Esophagus mucosa (tissue), 1 donor: ENCODE data around the gene ADM. TPM values are rescaled to one million over a fixed set of nuclear protein-coding genes. Genes with fewer than 3 reads are reported as not detected.

ENCODE experiments used
- ATAC-seq: fragments of 200-7000 bp; cut with Tn5 transposase; one replicate; pipeline ENCODE4 v1.9.1; 2020
- total RNA-seq: library from RNA; stranded (reverse); gene quantifications from one replicate; pipeline ENCODE4 v1.2.4, GENCODE V29; 2023
- donor health status: DM: yes; HTN: yes; CAD: no.

The ADM gene
- total RNA-seq, 1 donor from 2014 or later: 15.5 TPM

- no peak for ATAC-seq
These were observed 5.5 kb downstream of the ADM start for GRCh38 chr11:10310301-10310841.

DNA sequence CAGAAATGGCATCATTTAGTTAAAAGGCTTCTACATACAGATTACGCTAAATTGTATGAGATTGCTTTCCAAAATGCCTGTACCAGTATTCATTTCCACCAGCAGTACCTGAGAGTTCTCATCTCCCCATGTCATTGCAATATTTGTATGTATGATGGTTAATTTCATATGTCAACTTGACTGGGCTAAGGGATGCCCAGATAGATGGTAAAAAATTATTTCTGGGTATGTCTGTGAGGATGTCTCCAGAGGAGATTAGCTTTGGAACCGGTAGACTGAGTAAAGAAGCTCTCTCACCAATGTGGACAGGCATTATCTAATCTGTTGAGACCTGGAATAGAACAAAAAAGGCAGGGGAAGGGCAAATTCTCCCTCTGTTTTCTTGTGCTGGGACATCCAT, 6.9 kb downstream of the ADM start:
- ATAC-seq: no peak

DNA sequence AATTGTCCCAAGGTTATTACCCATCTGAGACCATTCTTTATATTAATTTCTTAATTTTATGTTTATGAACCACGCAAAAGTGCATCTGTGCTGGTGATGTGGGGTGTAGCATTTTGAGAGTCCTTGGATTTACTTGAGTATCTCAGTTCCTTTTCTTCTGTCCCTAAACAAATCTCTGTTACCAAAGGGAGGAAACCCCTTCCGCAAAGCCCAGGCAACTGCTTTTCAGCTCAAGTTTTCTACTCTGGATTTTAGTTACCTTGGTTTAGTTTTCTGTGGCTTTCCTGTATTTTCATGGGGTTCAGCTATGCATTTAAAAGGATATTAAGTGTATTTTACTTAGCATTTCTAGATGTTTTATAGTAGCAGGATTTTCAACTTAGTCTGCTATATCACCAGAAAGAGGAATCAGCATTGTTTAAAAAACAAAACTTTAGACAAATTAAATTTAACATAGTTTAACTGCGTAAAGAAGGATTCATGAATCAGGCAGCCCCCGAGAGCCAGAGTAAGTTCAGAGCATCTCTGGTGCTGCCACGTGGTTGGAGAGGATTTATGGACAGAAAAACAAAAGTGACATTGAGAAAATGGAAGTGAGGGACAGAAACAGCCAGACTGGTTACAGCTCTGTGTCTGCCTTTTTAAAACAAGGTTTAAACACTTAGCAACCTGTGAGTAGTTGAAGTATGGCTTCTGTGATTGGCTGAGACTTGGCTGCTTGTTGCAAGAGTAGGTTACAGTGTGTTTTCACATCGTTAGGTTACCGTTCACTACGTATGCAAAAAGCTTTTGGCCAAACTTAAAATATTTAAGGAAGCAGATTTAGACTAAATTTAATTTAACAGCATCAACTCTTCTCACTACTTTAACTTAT, 9.6 kb downstream of the ADM start:
- peak; percentile 57 for ATAC-seq

DNA sequence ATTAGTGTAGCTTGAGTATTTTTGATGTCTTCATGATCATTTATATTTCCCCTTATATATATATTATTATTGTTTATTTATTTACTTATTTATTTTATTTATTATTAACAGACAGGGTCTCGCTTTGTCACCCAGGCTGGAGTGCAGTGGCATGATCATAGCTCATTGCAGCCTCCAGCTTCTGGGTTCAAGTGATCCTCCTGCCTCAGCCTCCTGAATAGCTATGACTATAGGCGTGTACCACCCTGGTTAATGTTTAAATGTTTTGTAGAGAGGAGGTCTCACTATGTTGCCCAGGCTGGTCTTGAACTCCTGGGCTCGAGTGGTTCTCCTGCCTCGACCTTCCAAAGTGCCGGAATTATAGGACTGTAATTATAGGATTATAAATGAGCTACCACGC, 10.2 kb downstream of the ADM start:
- no peak for ATAC-seq

GRCh38 chr11:10317151-10317755, 12.4 kb downstream of the ADM start:
- ATAC-seq: no peak

- no peak for ATAC-seq
These were observed 13.1 kb downstream of the ADM start for GRCh38 chr11:10317776-10318526.

DNA sequence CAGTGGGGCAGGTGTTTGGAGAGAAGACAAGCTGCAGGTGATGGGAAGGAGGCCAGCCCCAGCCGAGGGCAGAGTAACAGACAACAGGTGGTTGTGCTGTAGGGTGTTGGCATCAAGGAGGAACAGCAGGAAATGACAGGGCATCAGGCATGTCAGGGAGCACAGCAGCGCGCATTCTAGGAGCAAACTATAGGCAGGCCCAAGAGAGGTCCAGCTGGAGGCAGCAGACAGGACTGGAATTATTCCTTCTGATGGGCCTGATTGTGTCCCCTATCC, 13.6 kb downstream of the ADM start:
- peak; percentile 24 for ATAC-seq

GRCh38 chr11:10319702-10320558, 15.1 kb downstream of the ADM start:
- ATAC-seq: no peak

GRCh38 chr11:10320736-10321465, 16.0 kb downstream of the ADM start:
- ATAC-seq: no peak

- ATAC-seq: no peak
These were observed 17.5 kb downstream of the ADM start for GRCh38 chr11:10322401-10322800.

- peak; percentile 60 for ATAC-seq
These were observed 18.2 kb downstream of the ADM start for GRCh38 chr11:10322830-10323792.

- no peak for ATAC-seq
These were observed 18.9 kb downstream of the ADM start for GRCh38 chr11:10323793-10324170.

- no peak for ATAC-seq
These were observed 19.6 kb downstream of the ADM start for GRCh38 chr11:10324474-10324873.

DNA sequence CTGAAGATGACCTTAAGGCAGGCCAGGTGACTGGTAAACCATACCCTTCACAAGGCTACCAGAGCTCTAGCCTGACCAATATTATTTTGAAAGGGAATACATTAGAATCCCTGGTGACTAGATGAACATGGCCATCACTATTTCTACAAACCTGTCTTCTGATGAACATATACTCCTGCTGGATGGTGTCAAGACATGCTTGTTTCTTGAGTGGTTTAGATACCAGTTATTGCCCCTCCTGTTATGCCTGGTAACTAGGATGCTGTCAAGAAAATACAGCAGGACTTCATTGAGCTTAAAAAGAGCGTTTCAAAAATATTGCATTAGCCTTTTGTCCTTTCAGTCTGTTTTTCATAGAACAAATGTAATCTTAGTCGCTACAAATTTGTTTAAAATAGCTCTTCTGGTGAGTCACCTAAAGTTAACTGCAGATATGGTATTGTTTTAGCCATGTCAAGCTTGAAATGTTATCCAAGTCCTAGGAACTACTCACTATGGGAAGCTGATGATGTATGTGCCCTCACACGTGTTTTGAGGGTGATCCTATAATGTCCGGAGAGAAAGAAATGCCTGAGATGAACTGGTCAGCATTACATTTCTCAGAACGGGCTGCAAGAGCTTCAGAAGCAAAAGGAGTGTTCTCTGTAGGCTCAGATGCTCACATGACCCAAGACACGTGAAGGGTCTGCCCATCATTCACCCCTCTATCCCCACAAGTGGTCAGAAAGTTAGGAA, 20.6 kb downstream of the ADM start:
- ATAC-seq: no peak

DNA sequence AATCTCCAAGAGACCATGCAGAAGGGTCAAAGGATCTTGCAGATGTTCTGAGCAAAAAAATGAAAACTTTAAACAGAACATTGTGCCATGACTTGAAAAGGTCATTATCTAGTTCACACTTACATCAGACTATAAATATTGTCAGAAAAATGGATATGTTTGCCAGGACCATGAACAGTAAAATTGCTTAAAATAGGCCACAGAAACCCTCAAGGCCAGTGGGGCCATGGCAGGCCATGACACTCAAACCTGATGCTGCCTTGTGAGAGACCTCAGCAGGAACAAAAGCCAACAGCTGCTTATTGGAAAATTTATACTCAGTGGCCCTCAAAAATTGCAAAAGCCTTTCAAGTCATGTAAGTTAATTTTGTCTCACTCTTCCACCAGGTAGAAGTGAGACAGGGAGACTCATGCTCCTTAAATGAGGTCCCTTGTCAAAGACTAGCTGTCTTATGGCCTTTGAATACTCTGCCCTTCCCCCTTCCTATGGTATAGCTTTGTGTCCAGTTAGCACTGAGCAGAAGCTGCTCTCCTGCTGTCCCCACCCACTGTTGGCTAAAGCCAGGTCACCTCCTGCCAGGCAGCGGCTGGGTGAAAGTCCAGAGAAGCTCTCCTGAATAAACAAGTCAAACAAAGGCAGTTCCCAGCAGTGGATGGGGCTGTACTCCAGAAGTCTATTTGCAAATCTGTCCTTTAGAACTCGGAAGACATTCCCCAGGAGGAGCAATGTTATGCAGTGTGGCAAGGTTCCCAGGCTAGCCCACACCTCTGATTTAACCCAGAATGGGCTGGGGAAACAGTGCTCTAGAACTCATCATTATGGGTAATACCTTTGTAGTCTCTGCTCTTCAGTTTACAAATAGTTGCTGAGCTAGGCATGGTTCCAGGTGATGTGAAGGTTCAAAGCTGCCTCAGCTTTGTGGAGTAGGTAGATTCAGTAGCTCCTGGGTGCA, 21.4 kb downstream of the ADM start:
- no peak for ATAC-seq

GRCh38 chr11:10327254-10327653, 22.4 kb downstream of the ADM start:
- ATAC-seq: no peak

- ATAC-seq: peak; percentile 40
These were observed 23.6 kb downstream of the ADM start for GRCh38 chr11:10328314-10329098.

DNA sequence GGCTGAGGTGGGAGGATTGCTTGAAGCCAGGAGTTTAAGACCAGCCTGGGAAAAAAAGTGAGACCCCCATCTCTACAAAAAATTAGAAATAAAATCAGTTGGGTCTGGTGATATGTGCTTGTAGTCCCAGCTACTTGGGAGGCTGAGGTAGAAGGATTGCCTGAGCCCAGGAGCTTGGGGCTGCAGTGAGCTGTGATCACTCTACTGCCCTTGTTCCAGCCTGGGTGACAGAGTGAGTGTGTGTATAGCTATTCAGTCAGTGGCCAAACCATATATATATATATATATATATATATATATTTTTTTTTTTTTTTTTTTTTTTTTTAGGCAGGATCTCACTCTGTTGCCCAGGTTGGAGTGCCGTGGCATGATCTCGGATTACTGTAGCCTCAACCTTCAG, 24.5 kb downstream of the ADM start:
- no peak for ATAC-seq
